Loucy (cell line): ENCODE measurements around the gene GSTM3.

Experiments used
- H2AFZ ChIP-seq: fragments of 200-600 bp; sonication (generic); 2 replicates; pipeline ENCODE4 v1.6.0; 2016; ENCODE audit warnings: antibody characterized with exemption, mild to moderate bottlenecking, low read length, moderate library complexity
- H3F3A ChIP-seq: fragments of 200-600 bp; 2 replicates; pipeline ENCODE4 v1.6.0; 2016; ENCODE audit warnings: antibody characterized with exemption, low read depth, mild to moderate bottlenecking
- H3K27me3 ChIP-seq: fragments of 200-600 bp; sonication (generic); 2 replicates; pipeline ENCODE4 v1.6.1; 2014; ENCODE audit warnings: low read length, mild to moderate bottlenecking; ENCODE audit not compliant: insufficient read depth, poor library complexity, severe bottlenecking
- H3K36me3 ChIP-seq: fragments of 200-600 bp; sonication (generic); 2 replicates; pipeline ENCODE4 v1.6.1; 2016; ENCODE audit warnings: low read length; ENCODE audit not compliant: insufficient read depth
- H3K4me1 ChIP-seq: fragments of 200-600 bp; sonication (generic); 2 replicates; pipeline ENCODE4 v1.5.1; 2014; ENCODE audit warnings: low read length, mild to moderate bottlenecking; ENCODE audit not compliant: insufficient read depth, poor library complexity, severe bottlenecking
- H3K4me2 ChIP-seq: fragments of 200-600 bp; sonication (generic); 2 replicates; pipeline ENCODE4 v1.6.0; 2014; ENCODE audit warnings: antibody characterized with exemption, low read length, low read depth, mild to moderate bottlenecking; ENCODE audit not compliant: poor library complexity, severe bottlenecking
- H3K4me3 ChIP-seq: fragments of 200-600 bp; sonication (generic); 2 replicates; pipeline ENCODE4 v1.5.1; 2014; ENCODE audit warnings: low read length, mild to moderate bottlenecking, mixed read lengths; ENCODE audit not compliant: poor library complexity, severe bottlenecking
- H3K79me2 ChIP-seq: fragments of 200-600 bp; sonication (generic); 2 replicates; pipeline ENCODE4 v1.6.1; 2014; ENCODE audit warnings: low read length; ENCODE audit not compliant: insufficient read depth
- H3K9ac ChIP-seq: fragments of 200-600 bp; sonication (generic); 2 replicates; pipeline ENCODE4 v1.6.0; 2014; ENCODE audit warnings: mild to moderate bottlenecking, low read depth, low read length, moderate library complexity; ENCODE audit not compliant: poor library complexity, severe bottlenecking
- H3K9me2 ChIP-seq: fragments of 200-600 bp; sonication (generic); replicated peaks from 2 replicates; pipeline ENCODE4 v1.6.1; 2016; ENCODE audit warnings: low read depth, low read length, mixed read lengths
- H3K9me3 ChIP-seq: fragments of 200-600 bp; sonication (generic); 2 replicates; pipeline ENCODE4 v1.6.1; 2014; ENCODE audit warnings: mild to moderate bottlenecking, antibody characterized with exemption, low read length, low read depth; ENCODE audit not compliant: insufficient read depth
- H4K20me1 ChIP-seq: fragments of 200-600 bp; sonication (generic); 2 replicates; pipeline ENCODE4 v1.6.0; 2014; ENCODE audit warnings: antibody characterized with exemption, low read length, mild to moderate bottlenecking; ENCODE audit not compliant: insufficient read depth, poor library complexity, severe bottlenecking
- EZH2phosphoT487 ChIP-seq: fragments of 200-600 bp; IDR thresholded peaks from 2 replicates; pipeline ENCODE4 v1.6.1; 2018; ENCODE audit warnings: antibody characterized with exemption, mild to moderate bottlenecking, moderate library complexity, borderline replicate concordance
- TF ChIP-seq, protein P1 (sequence below): fragments of 200-600 bp; sonication (generic); conservative IDR thresholded peaks from 2 replicates; pipeline ENCODE4 v1.5.1; 2014; ENCODE audit warnings: mild to moderate bottlenecking, antibody characterized with exemption, low read length

Gene GSTM3

DNA sequence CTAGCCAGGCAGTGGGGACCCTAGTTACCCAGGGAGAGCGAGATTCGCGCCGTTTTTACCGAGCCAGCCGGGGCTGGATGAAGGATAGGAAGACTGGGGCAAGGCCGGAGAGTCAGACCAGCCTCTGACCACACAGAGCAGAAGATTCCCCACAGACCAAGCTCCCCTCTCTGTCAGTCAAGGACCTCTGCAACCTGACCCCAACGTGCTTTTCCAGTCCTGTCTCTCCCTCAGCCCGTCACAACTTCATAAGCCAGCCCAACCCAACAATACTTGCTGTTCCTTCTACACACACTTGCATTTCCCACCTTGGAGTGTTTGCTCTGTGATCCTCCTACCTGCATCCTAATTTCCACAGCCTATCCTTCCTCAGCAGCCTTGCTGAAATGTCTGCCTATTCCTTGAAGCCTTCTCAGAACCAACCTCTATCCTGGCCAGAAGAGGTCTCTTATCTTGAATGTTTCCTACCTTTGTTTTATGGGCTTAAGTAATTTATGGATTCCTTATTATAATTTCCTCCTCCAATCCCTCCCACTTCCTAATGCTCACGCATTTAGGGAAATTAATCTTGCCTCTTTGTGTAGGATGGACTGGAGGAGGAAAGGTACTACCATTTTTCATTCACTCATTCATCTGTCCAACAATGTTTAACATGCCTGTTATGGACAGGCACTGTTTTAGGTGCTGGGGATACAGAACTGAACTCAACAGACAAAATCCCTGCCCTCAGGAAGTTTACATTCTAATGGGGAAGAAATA, at the start of gene GSTM3:
GSTM3 (minus strand) TSS at position 424 of the 759 bp plus-strand sequence. CDS start 751 bp downstream, outside the sequence.
- Histone ChIP-seq H3K27me3 (no peaks in the 10 kb centered on the region), H2AFZ (peak within 1 kb of the TSS; percentile 89), H3K9ac (peak within 1 kb of the TSS; percentile 62)

DNA sequence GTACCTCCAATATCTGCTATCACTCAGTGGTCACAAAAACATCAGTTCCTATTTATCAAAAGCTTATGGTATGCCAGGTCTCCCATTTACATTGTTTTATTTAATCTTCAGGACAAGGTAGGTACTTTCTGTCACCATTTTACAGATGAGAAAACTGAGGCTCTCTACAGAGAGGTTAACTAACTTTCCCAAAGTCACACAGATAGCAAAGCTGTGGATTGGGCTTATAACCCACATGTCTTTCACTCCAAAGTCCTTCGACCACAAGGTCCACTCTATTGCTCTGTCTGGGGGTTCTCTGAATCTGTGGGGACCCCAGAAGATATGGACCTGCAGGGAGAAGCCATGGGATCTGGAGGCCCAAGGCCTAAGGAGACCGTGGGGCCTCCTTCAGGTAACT, 49.5 kb upstream of the GSTM3 start:
- Histone ChIP-seq H2AFZ (no peak overlapping the region), H3K36me3 (no peaks in the 10 kb centered on the region), H3F3A (peaks cover 30% of the 10 kb centered on the region), H3K4me3 (peak overlapping the region; percentile 68), H3K4me1 (peaks cover 91% of the 10 kb centered on the region), H3K9ac (peak overlapping the region; percentile 92), H3K9me3 (no peaks in the 10 kb centered on the region), H4K20me1 (no peaks in the 10 kb centered on the region), H3K9me2 (no peaks in the 10 kb centered on the region), H3K4me2 (peak overlapping the region; percentile 90), H3K79me2 (peaks cover 20% of the 10 kb centered on the region), H3K27me3 (no peaks in the 10 kb centered on the region)
- TF ChIP-seq, protein P1, sequence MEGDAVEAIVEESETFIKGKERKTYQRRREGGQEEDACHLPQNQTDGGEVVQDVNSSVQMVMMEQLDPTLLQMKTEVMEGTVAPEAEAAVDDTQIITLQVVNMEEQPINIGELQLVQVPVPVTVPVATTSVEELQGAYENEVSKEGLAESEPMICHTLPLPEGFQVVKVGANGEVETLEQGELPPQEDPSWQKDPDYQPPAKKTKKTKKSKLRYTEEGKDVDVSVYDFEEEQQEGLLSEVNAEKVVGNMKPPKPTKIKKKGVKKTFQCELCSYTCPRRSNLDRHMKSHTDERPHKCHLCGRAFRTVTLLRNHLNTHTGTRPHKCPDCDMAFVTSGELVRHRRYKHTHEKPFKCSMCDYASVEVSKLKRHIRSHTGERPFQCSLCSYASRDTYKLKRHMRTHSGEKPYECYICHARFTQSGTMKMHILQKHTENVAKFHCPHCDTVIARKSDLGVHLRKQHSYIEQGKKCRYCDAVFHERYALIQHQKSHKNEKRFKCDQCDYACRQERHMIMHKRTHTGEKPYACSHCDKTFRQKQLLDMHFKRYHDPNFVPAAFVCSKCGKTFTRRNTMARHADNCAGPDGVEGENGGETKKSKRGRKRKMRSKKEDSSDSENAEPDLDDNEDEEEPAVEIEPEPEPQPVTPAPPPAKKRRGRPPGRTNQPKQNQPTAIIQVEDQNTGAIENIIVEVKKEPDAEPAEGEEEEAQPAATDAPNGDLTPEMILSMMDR: no peak

More for the DNA sequence above, at the start of gene GSTM3:
- Histone ChIP-seq H3K4me3 (peak within 1 kb of the TSS; percentile 71), H3K79me2 (no peaks in the 10 kb centered on the region), H3K9me2 (no peaks in the 10 kb centered on the region), H3K4me2 (peak within 1 kb of the TSS; percentile 63), H4K20me1 (no peaks in the 10 kb centered on the region), H3F3A (no peaks in the 10 kb centered on the region), H3K36me3 (no peaks in the 10 kb centered on the region), H3K4me1 (no peaks in the 10 kb centered on the region), H3K9me3 (no peaks in the 10 kb centered on the region)
- TF ChIP-seq, protein P1: no peak
- TF ChIP-seq EZH2phosphoT487: no peak

DNA sequence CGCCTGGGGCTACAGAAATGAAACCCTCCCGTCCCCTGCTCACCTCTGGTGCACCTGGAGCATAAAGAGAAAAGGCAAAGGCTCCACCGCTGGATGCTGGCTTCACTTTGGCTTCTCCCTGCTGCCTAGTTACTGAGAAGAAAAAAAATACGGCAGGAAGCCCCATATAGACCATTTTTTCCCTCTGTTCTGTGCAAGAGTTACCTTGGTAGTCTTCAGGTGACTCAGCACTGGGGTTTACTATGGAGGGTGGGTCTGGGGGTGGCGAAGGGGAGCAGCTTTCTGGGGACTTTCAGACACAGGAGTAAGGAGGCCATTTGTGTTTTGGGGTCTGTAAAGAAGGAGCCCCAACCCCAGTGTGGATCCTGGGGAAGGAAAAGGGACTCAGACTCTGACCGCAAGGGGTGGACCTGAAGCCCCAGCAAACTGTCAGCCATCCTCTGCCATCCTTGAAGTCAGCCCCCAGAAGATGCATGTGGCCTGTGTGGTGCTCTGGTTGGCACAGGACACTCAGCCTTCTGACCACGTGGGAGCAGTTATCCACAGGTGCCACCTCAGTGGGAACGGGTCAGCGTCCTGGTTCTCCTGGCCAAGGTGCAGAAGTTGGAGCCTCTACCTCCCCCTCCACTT, 48.8 kb upstream of the GSTM3 start:
- peak overlapping the region; percentile 68 for H3K4me3 ChIP-seq
- H3K9me3 ChIP-seq: no peaks in the 10 kb centered on the region
- peaks cover 20% of the 10 kb centered on the region for H3K79me2 ChIP-seq
- peak overlapping the region; percentile 92 for H3K9ac ChIP-seq
- no peak overlapping the region for H2AFZ ChIP-seq
- no peaks in the 10 kb centered on the region for H4K20me1 ChIP-seq
- peaks cover 86% of the 10 kb centered on the region for H3K4me1 ChIP-seq
- H3K36me3 ChIP-seq: no peaks in the 10 kb centered on the region
- H3F3A ChIP-seq: peaks cover 25% of the 10 kb centered on the region
- H3K9me2 ChIP-seq: no peaks in the 10 kb centered on the region
- H3K27me3 ChIP-seq: no peaks in the 10 kb centered on the region
- TF ChIP-seq EZH2phosphoT487: no peak
- TF ChIP-seq, protein P1: no peak
- peak overlapping the region; percentile 90 for H3K4me2 ChIP-seq
